GM21360 (cell line): ENCODE measurements around the gene TCF7L1.
"Not testable (repeated sequence)": the region's sequence is repeated elsewhere in the genome, so short reads cannot be mapped to it uniquely, and the experiment has no call there.

Experiments
- ATAC-seq: cut with Tn5 transposase; IDR thresholded peaks from one replicate; pipeline ENCODE4 v1.9.1; 2021; ENCODE audit warnings: mild to moderate bottlenecking, moderate library complexity; ENCODE audit not compliant: unreplicated experiment

TCF7L1 gene

GRCh38 chr2:85312404-85312803 is 179.2 kb downstream of the TCF7L1 start:
- no peak for ATAC-seq

GRCh38 chr2:85314884-85315242 is 181.7 kb downstream of the TCF7L1 start:
- no peak for ATAC-seq

GRCh38 chr2:85315921-85316320 is 182.7 kb downstream of the TCF7L1 start:
- ATAC-seq: not testable (repeated sequence)

- no peak for ATAC-seq
Measured at GRCh38 chr2:85318222-85319074, 185.3 kb downstream of the TCF7L1 start.

- no peak for ATAC-seq
Measured at GRCh38 chr2:85319796-85320195, 186.6 kb downstream of the TCF7L1 start.

GRCh38 chr2:85323351-85323987 is 190.3 kb downstream of the TCF7L1 start:
- ATAC-seq: no peak

- not testable (repeated sequence) for ATAC-seq
Measured at GRCh38 chr2:85323988-85324367, 190.8 kb downstream of the TCF7L1 start.

GRCh38 chr2:85324639-85325465 is 191.7 kb downstream of the TCF7L1 start:
- no peak for ATAC-seq

GRCh38 chr2:85325466-85325811 is 192.2 kb downstream of the TCF7L1 start:
- no peak for ATAC-seq

GRCh38 chr2:85326406-85327159 is 193.4 kb downstream of the TCF7L1 start:
- peak; percentile 28 for ATAC-seq

GRCh38 chr2:85327160-85327821 is 194.1 kb downstream of the TCF7L1 start:
- no peak for ATAC-seq

GRCh38 chr2:85327822-85328617 is 194.8 kb downstream of the TCF7L1 start, which contains the start of gene TGOLN2:
TGOLN2 (minus strand) TSS chr2:85327989; CDS start chr2:85327962, 27 bp downstream.
- ATAC-seq: peak; percentile 83

- ATAC-seq: no peak
Measured at GRCh38 chr2:85329181-85329651, 196.0 kb downstream of the TCF7L1 start.

- not testable (repeated sequence) for ATAC-seq
Measured at GRCh38 chr2:85329701-85330100, 196.5 kb downstream of the TCF7L1 start.

GRCh38 chr2:85330839-85331636 is 197.8 kb downstream of the TCF7L1 start:
- no peak for ATAC-seq

- not testable (repeated sequence) for ATAC-seq
Measured at GRCh38 chr2:85333877-85334276, 200.7 kb downstream of the TCF7L1 start.

- ATAC-seq: no peak
Measured at GRCh38 chr2:85334928-85335327, 201.7 kb downstream of the TCF7L1 start.
